SK-N-SH (cell line): ENCODE measurements around the gene CDIPT. TPM values are rescaled to one million over a fixed set of nuclear protein-coding genes. Genes with fewer than 3 reads are reported as not detected.

ENCODE experiments used
- CTCF ChIA-PET: fragments of 300-600, 350-600 bp; formaldehyde crosslinking; extraction: SDS; loops from one replicate; lab custom pipeline; 2021; lab: Yijun Ruan, JAX
- POLR2A ChIA-PET: fragments of 350-600 bp; sonication (Branson Sonifier 250); formaldehyde crosslinking; extraction: SDS; loops from one replicate; lab custom pipeline; 2020; ENCODE audit warnings: antibody characterized with exemption, inconsistent platforms; lab: Yijun Ruan, JAX
- DNase-seq: peaks from one replicate; pipeline ENCODE4 v3.0.0; 2012
- H2AFZ ChIP-seq: fragments of 200-600 bp; sonication (generic); 2 replicates; pipeline ENCODE4 v1.8.1; 2016; ENCODE audit warnings: antibody characterized with exemption, mild to moderate bottlenecking, low read depth
- H3F3A ChIP-seq: fragments of 200-600 bp; sonication (generic); replicated peaks from 2 replicates; pipeline ENCODE3; 2016; ENCODE audit warnings: antibody characterized with exemption, mild to moderate bottlenecking; ENCODE audit not compliant: insufficient read depth
- H3K27ac ChIP-seq, 2 experiments: fragments of 200-500 bp in 1 of 2; fragments of 200-600 bp in 1 of 2; sonication (Bioruptor generic) in 1 of 2; sonication (generic), shearing (Covaris generic) in 1 of 2; 2 replicates each; pipeline versions ENCODE4 v1.5.1 to v1.6.1; 2014 to 2016; ENCODE audit warnings: low read depth in 2 of 2, inconsistent platforms in 1 of 2, low read length in 1 of 2, mild to moderate bottlenecking in 1 of 2, mixed read lengths in 1 of 2
- H3K27me3 ChIP-seq: fragments of 200-600 bp; sonication (generic), shearing (Covaris generic); 2 replicates; pipeline ENCODE4 v1.6.1; 2016; ENCODE audit warnings: mixed run types; ENCODE audit not compliant: insufficient read depth
- H3K36me3 ChIP-seq, 2 experiments: fragments of 200-500 bp in 1 of 2; fragments of 200-600 bp in 1 of 2; sonication (Bioruptor generic) in 1 of 2; sonication (generic) in 1 of 2; replicated peaks in 1 of 2; 2 replicates each; pipeline versions ENCODE3 to v1.5.1; 2014 to 2016; ENCODE audit warnings: low read length in 1 of 2, mild to moderate bottlenecking in 1 of 2; ENCODE audit not compliant: insufficient read depth in 2 of 2, control insufficient read depth in 1 of 2
- H3K4me1 ChIP-seq, 2 experiments: fragments of 200-500 bp in 1 of 2; fragments of 200-600 bp in 1 of 2; sonication (Bioruptor generic) in 1 of 2; sonication (generic), shearing (Covaris generic) in 1 of 2; 2 replicates each; pipeline versions ENCODE4 v1.5.1 to v1.6.1; 2014 to 2016; ENCODE audit warnings: low read depth in 1 of 2, low read length in 1 of 2, mixed run types in 1 of 2; ENCODE audit not compliant: insufficient read depth in 2 of 2, control insufficient read depth in 1 of 2
- H3K4me2 ChIP-seq: fragments of 200-600 bp; sonication (generic), shearing (Covaris generic); 2 replicates; pipeline ENCODE4 v1.6.1; 2017; ENCODE audit warnings: mixed run types
- H3K4me3 ChIP-seq, 2 experiments: fragments of 200-500 bp in 1 of 2; fragments of 200-600 bp in 1 of 2; sonication (Bioruptor generic) in 1 of 2; sonication (generic), shearing (Covaris generic) in 1 of 2; 2 replicates each; pipeline versions ENCODE4 v1.5.1 to v1.8.1; 2014 to 2016; ENCODE audit warnings: low read depth in 2 of 2, inconsistent platforms in 1 of 2, low read length in 1 of 2, mild to moderate bottlenecking in 1 of 2, mixed read lengths in 1 of 2, moderate library complexity in 1 of 2
- H3K79me2 ChIP-seq: fragments of 200-600 bp; sonication (generic); 2 replicates; pipeline ENCODE4 v1.8.1; 2017; ENCODE audit warnings: mild to moderate bottlenecking; ENCODE audit not compliant: insufficient read depth
- H3K9ac ChIP-seq: fragments of 200-600 bp; sonication (generic); 2 replicates; pipeline ENCODE4 v1.6.1; 2017; ENCODE audit warnings: mixed run types
- H3K9me2 ChIP-seq: fragments of 200-600 bp; sonication (generic); 2 replicates; pipeline ENCODE4 v1.6.1; 2017; ENCODE audit warnings: mixed run types
- H3K9me3 ChIP-seq: fragments of 200-600 bp; sonication (generic); 2 replicates; pipeline ENCODE4 v1.6.1; 2017; ENCODE audit warnings: mixed run types, mild to moderate bottlenecking, moderate library complexity
- H4K20me1 ChIP-seq: fragments of 200-600 bp; sonication (generic); 2 replicates; pipeline ENCODE4 v1.6.1; 2017; ENCODE audit warnings: mild to moderate bottlenecking, mixed run types; ENCODE audit not compliant: insufficient read depth
- CHD2 ChIP-seq: fragments of 150-350 bp; IDR thresholded peaks from 2 replicates; pipeline ENCODE4 v1.6.1; 2018; ENCODE audit warnings: low read length; ENCODE audit not compliant: partially characterized antibody
- CTCF ChIP-seq: fragments of 200-600 bp; sonication (generic); IDR thresholded peaks from 2 replicates; pipeline ENCODE4 v1.6.1; 2017; ENCODE audit warnings: antibody characterized with exemption, mild to moderate bottlenecking, moderate library complexity
- EP300 ChIP-seq, 2 experiments: IDR thresholded peaks; 2 replicates each; pipeline versions ENCODE4 v1.4.0 to v1.6.1; 2012; ENCODE audit warnings: borderline replicate concordance in 1 of 2, low read depth in 1 of 2, low read length in 1 of 2
- EZH2phosphoT487 ChIP-seq: fragments of 200-600 bp; sonication (generic); IDR thresholded peaks from 2 replicates; pipeline ENCODE4 v1.6.1; 2017; ENCODE audit warnings: low read depth, mixed run types, mild to moderate bottlenecking, antibody characterized with exemption, moderate library complexity, borderline replicate concordance
- FOSL2 ChIP-seq: IDR thresholded peaks from 2 replicates; pipeline ENCODE4 v1.4.0; 2012; ENCODE audit warnings: low read depth, mild to moderate bottlenecking, moderate library complexity, borderline replicate concordance
- GABPA ChIP-seq: IDR thresholded peaks from 2 replicates; pipeline ENCODE4 v1.4.0; 2012; ENCODE audit warnings: low read depth, mild to moderate bottlenecking
- GATA2 ChIP-seq: sonication (generic); formaldehyde crosslinking; IDR thresholded peaks from 2 replicates; pipeline ENCODE4 v1.5.0; 2020; ENCODE audit warnings: mild to moderate bottlenecking, missing genetic modification reagents
- MEF2A ChIP-seq: IDR thresholded peaks from 2 replicates; pipeline ENCODE4 v1.4.0; 2012; ENCODE audit warnings: low read depth, borderline replicate concordance
- NFIC ChIP-seq: IDR thresholded peaks from 2 replicates; pipeline ENCODE4 v1.4.0; 2012; ENCODE audit warnings: borderline replicate concordance
- NRF1 ChIP-seq: IDR thresholded peaks from 2 replicates; pipeline ENCODE4 v1.6.1; 2012; ENCODE audit warnings: low read depth, mild to moderate bottlenecking, low read length
- RAD21 ChIP-seq: IDR thresholded peaks from 2 replicates; pipeline ENCODE4 v1.6.1; 2012; ENCODE audit warnings: mild to moderate bottlenecking, low read length
- RFX5 ChIP-seq: IDR thresholded peaks from 2 replicates; pipeline ENCODE4 v1.6.1; 2012; ENCODE audit warnings: mild to moderate bottlenecking, improper control_type of control experiment, low read length
- RXRA ChIP-seq: IDR thresholded peaks from 2 replicates; pipeline ENCODE4 v1.4.0; 2012; ENCODE audit warnings: low read depth, mild to moderate bottlenecking, borderline replicate concordance
- SMC3 ChIP-seq: IDR thresholded peaks from 2 replicates; pipeline ENCODE4 v1.6.1; 2012; ENCODE audit warnings: low read depth, low read length, improper control_type of control experiment
- TAF1 ChIP-seq: IDR thresholded peaks from 2 replicates; pipeline ENCODE4 v1.6.1; 2012; ENCODE audit warnings: low read depth, mild to moderate bottlenecking, low read length, moderate library complexity, borderline replicate concordance
- TCF12 ChIP-seq: IDR thresholded peaks from 2 replicates; pipeline ENCODE4 v1.4.0; 2012
- ZBTB33 ChIP-seq: IDR thresholded peaks from 2 replicates; pipeline ENCODE4 v1.4.0; 2012; ENCODE audit warnings: low read depth, borderline replicate concordance
- WGBS: methylation state at CpG from one replicate; pipeline ENCODE4 v1.1.6; 2017; ENCODE audit warnings: low lambda C conversion rate; 5-methylcytosine and 5-hydroxymethylcytosine counted together
- polyA plus RNA-seq, 3 experiments: library from polyadenylated mRNA; depleted of rRNA; stranded (reverse); fragments of >200 nt; gene quantifications; 2 replicates each; pipeline ENCODE4 v1.2.3, GENCODE V29; 2012

CDIPT gene
- polyA plus RNA-seq, 1 of the 3 experiments (the other 2 are of a cell fraction), result 90.7 TPM

- POLR2A ChIA-PET, result interaction anchor here (0.6 to 1.2 kb wide), 6 partner anchors 20 to 59 kb away, joined by 3 read pairs; partner anchors contain the start of genes MAZ and PAGR1
Measured at GRCh38 chr16:29848420-29849297, 14.4 kb downstream of the CDIPT start.

DNA sequence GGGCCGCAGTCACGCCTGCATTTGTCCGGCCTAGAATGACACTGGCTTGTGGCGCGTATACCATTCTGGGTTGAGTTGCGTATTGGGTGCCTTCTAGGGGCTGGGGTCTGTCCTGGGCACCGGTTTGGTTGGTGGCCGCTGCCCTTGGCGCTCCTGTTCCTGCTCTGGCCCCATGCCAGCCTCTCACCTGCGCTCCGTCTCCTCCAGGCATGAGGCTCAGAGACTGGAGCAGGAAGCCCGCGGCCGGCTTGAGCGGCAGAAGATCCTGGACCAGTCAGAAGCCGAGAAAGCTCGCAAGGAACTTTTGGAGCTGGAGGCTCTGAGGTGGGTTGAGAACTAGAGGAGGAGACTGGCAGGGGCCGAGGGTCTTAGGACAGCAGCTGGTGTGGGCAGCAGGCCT, 17.4 kb downstream of the CDIPT start:
- Histone ChIP-seq H3K4me3 (no peak overlapping the region), H3K9ac (no peak overlapping the region), H2AFZ (no peak overlapping the region), H3K4me1 (no peaks in the 10 kb centered on the region), H4K20me1 (no peaks in the 10 kb centered on the region), H3F3A (peaks cover 19% of the 10 kb centered on the region), H3K9me3 (no peaks in the 10 kb centered on the region), H3K9me2 (no peaks in the 10 kb centered on the region), H3K36me3 (peaks cover 25 to 35% of the 10 kb centered on the region in 2 experiments), H3K4me2 (no peak overlapping the region), H3K27ac (no peak overlapping the region), H3K79me2 (no peaks in the 10 kb centered on the region), H3K27me3 (no peaks in the 10 kb centered on the region)
- ChIA-PET POLR2A (no interaction called here), CTCF (interaction anchor here (0.9 to 5.9 kb wide), 4 partner anchors 24 to 129 kb away, joined by 3 to 129 read pairs (median 3); partner anchors contain the start of genes MVP and PAGR1)
- DNase-seq, result no peak
- WGBS, result 97% methylated on average over 18 of the region's 18 CpGs
- TF ChIP-seq CHD2 (no peak), EZH2phosphoT487 (no peak), GABPA (no peak), CTCF (no peak), RFX5 (no peak), NRF1 (no peak), FOSL2 (no peak), MEF2A (no peak), GATA2 (CRISPR knock-in tag) (no peak), ZBTB33 (no peak), RAD21 (no peak), RXRA (no peak)

More at GRCh38 chr16:29848420-29849297, 14.4 kb downstream of the CDIPT start:
- Histone ChIP-seq H3F3A (peaks cover 30% of the 10 kb centered on the region), H3K9me2 (no peaks in the 10 kb centered on the region), H3K79me2 (no peaks in the 10 kb centered on the region), H3K27me3 (no peaks in the 10 kb centered on the region), H3K9ac (no peak overlapping the region), H3K4me1 (no peaks in the 10 kb centered on the region), H2AFZ (no peak overlapping the region), H3K27ac (no peak overlapping the region), H3K36me3 (peaks cover 19% of the 10 kb centered on the region in 2 experiments), H4K20me1 (no peaks in the 10 kb centered on the region), H3K9me3 (no peaks in the 10 kb centered on the region), H3K4me3 (no peak overlapping the region; a peak in 1 of 4 replicates), H3K4me2 (no peak overlapping the region)
- CTCF ChIA-PET, result interaction anchor here (0.6 to 5.9 kb wide), 38 partner anchors 8 to 185 kb away, joined by 3 to 129 read pairs (median 4); partner anchors contain the start of genes C16orf92, CDIPT, KIF22 and MAZ
- WGBS, result 80% methylated on average over 8 of the region's 15 CpGs
- TF ChIP-seq CTCF (peak; percentile 89), CHD2 (peak; percentile 27), EP300 (IDR thresholded peaks at IDR 0.05; ENCODE audit: borderline replicate concordance in 1 of 2, low read depth in 1 of 2, low read length in 1 of 2) (no peak), NRF1 (no peak), NFIC (no peak), TAF1 (no peak), RAD21 (peak; percentile 70), SMC3 (peak; percentile 78), TCF12 (no peak), GATA2 (CRISPR knock-in tag) (no peak)
- peak; percentile 83 for DNase-seq
